ENCODE results near the gene KSR2.

GRCh38 chr12:117869551-117869950, 99.2 kb downstream of the KSR2 start:
- TF ChIP-seq POLR2A (IDR thresholded peaks at IDR 0.05), result no peak
- TF ChIP-seq, protein P1, sequence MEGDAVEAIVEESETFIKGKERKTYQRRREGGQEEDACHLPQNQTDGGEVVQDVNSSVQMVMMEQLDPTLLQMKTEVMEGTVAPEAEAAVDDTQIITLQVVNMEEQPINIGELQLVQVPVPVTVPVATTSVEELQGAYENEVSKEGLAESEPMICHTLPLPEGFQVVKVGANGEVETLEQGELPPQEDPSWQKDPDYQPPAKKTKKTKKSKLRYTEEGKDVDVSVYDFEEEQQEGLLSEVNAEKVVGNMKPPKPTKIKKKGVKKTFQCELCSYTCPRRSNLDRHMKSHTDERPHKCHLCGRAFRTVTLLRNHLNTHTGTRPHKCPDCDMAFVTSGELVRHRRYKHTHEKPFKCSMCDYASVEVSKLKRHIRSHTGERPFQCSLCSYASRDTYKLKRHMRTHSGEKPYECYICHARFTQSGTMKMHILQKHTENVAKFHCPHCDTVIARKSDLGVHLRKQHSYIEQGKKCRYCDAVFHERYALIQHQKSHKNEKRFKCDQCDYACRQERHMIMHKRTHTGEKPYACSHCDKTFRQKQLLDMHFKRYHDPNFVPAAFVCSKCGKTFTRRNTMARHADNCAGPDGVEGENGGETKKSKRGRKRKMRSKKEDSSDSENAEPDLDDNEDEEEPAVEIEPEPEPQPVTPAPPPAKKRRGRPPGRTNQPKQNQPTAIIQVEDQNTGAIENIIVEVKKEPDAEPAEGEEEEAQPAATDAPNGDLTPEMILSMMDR (IDR thresholded peaks at IDR 0.05), result no peak
